GM12878 (cell line): ENCODE results near the gene CSMD2. TPM values are rescaled to one million over a fixed set of nuclear protein-coding genes. Genes with fewer than 3 reads are reported as not detected.

Experiments
- ATAC-seq: fragments of 200-7000 bp; cut with Tn5 transposase; 3 replicates; pipeline ENCODE4 v1.9.1; 2020; ENCODE audit warnings: mild to moderate bottlenecking, moderate library complexity
- BruUV-seq: library from RNA; stranded (reverse); fragments of 400-500 nt; replicated peaks from 2 replicates; lab custom pipeline; 2021; lab: Mats Ljungman, UMichigan
- CTCF ChIA-PET: fragments of 300-600 bp; sonication (Branson Sonifier 250); formaldehyde crosslinking; extraction: SDS; loops from one replicate; lab custom pipeline; 2021; ENCODE audit warnings: inconsistent platforms; lab: Yijun Ruan, JAX
- POLR2A ChIA-PET: fragments of 350-600 bp; formaldehyde crosslinking; extraction: SDS; loops from one replicate; lab custom pipeline; 2021; ENCODE audit warnings: inconsistent platforms; lab: Charles Lee
- RAD21 ChIA-PET: fragments of 300-600 bp; sonication (Branson Sonifier 250); formaldehyde crosslinking; loops from one replicate; lab custom pipeline; 2023; ENCODE audit warnings: antibody characterized with exemption; ENCODE audit not compliant: unreplicated experiment; lab: Charles Lee
- SMC1A ChIA-PET: fragments of 300-600 bp; sonication (Branson Sonifier 250); formaldehyde crosslinking; loops from one replicate; lab custom pipeline; 2023; ENCODE audit not compliant: unreplicated experiment, uncharacterized antibody; lab: Charles Lee
- DNase-seq: peaks from one replicate; pipeline ENCODE4 v3.0.0-alpha.2; 2011; ENCODE audit warnings: low read depth, low spot score
- FAIRE-seq: peaks from 3 replicates; lab custom pipeline; 2011; peaks lifted over from hg19 to GRCh38; lab: Jason Lieb, UNC
- H2AFZ ChIP-seq: 2 replicates; pipeline ENCODE4 v1.6.0; 2011; ENCODE audit warnings: low read depth, low read length, control low read depth; ENCODE audit not compliant: control insufficient read depth
- H3K27ac ChIP-seq: 2 replicates; pipeline ENCODE4 v1.5.1; 2011; ENCODE audit warnings: control low read depth; ENCODE audit not compliant: control insufficient read depth, insufficient read depth
- H3K27me3 ChIP-seq, 2 experiments: replicated peaks in 1 of 2; 2 replicates each; pipeline versions ENCODE4 v1.6.0 to v1.6.1; 2011; ENCODE audit warnings: low read length in 1 of 2; ENCODE audit not compliant: control insufficient read depth in 2 of 2, insufficient read depth in 2 of 2
- H3K36me3 ChIP-seq, 2 experiments: 2 replicates each; pipeline ENCODE4 v1.5.1; 2011; ENCODE audit warnings: low read length in 1 of 2; ENCODE audit not compliant: control insufficient read depth in 2 of 2, insufficient read depth in 2 of 2
- H3K4me1 ChIP-seq: 2 replicates; pipeline ENCODE4 v1.6.1; 2011; ENCODE audit warnings: mild to moderate bottlenecking, low read length, moderate library complexity, mixed read lengths; ENCODE audit not compliant: control insufficient read depth, insufficient read depth
- H3K4me2 ChIP-seq: 2 replicates; pipeline ENCODE4 v1.6.0; 2011; ENCODE audit warnings: control low read depth; ENCODE audit not compliant: control insufficient read depth, insufficient read depth
- H3K4me3 ChIP-seq: fragments of 200-600 bp; sonication (generic); 2 replicates; pipeline ENCODE4 v1.5.1; 2016
- H3K79me2 ChIP-seq: 2 replicates; pipeline ENCODE4 v1.6.0; 2011; ENCODE audit warnings: low read length; ENCODE audit not compliant: control insufficient read depth, insufficient read depth
- H3K9ac ChIP-seq: 2 replicates; pipeline ENCODE4 v1.8.0; 2011; ENCODE audit warnings: low read length, control low read depth, mixed read lengths; ENCODE audit not compliant: control insufficient read depth, insufficient read depth
- H3K9me3 ChIP-seq: replicated peaks from 3 replicates; pipeline ENCODE4 v1.5.1; 2011; ENCODE audit warnings: mild to moderate bottlenecking, low read length; ENCODE audit not compliant: control insufficient read depth, insufficient read depth
- H4K20me1 ChIP-seq: 2 replicates; pipeline ENCODE4 v1.6.0; 2011; ENCODE audit not compliant: control insufficient read depth, insufficient read depth
- GATAD2B ChIP-seq: fragments of 450-650 bp; conservative IDR thresholded peaks from 2 replicates; pipeline ENCODE4 v1.6.1; 2017; ENCODE audit warnings: low read depth, mild to moderate bottlenecking, moderate library complexity
- HCFC1 ChIP-seq: fragments of 150-350 bp; IDR thresholded peaks from 2 replicates; pipeline ENCODE4 v1.6.1; 2014; ENCODE audit warnings: low read length
- PAX5 ChIP-seq: IDR thresholded peaks from 2 replicates; pipeline ENCODE4 v1.6.1; 2011; ENCODE audit warnings: low read depth, low read length, borderline replicate concordance
- ZNF24 ChIP-seq: fragments of 450-650 bp; IDR thresholded peaks from 2 replicates; pipeline ENCODE4 v1.6.1; 2017; ENCODE audit warnings: antibody characterized with exemption, mild to moderate bottlenecking
- WGBS: methylation state at CpG from one replicate; pipeline ENCODE4 v1.1.6; 2016; ENCODE audit warnings: low lambda C conversion rate; ENCODE audit not compliant: insufficient replicate concordance, insufficient coverage; ENCODE audit errors: missing lambda C conversion rate; 5-methylcytosine and 5-hydroxymethylcytosine counted together
- in situ Hi-C: fragments of 300-500 bp; cut with MboI; formaldehyde crosslinking; loops from 9 replicates; pipeline ENCODE4 v1.14.3; 2018; ENCODE audit warnings: mixed read lengths
- intact Hi-C: fragments of 100-400 bp; cut with micrococcal nuclease; formaldehyde crosslinking; loops from one replicate; pipeline ENCODE4 v1.14.2; 2022; ENCODE audit not compliant: unreplicated experiment
- polyA plus RNA-seq, 11 experiments: library from polyadenylated mRNA; depleted of rRNA in 4 of 11; unstranded in 6 of 11; stranded (reverse) in 5 of 11; fragments of >200 nt; fragmentation: Nextera tagmentation in 4 of 11; fragmentation: Illumina TruSeq in 1 of 11; extraction: Ambion mirVana in 4 of 11; extraction: Trizol in 1 of 11; gene quantifications; 1 replicate in 1 of 11; 2 replicates in 10 of 11; pipeline versions ENCODE4 v1.2.1 to v1.2.3, GENCODE V29; 2011 to 2016; ENCODE audit warnings: inconsistent platforms in 2 of 11, missing spikeins in 2 of 11, low read depth in 1 of 11
- total RNA-seq, 4 experiments: library from RNA; depleted of rRNA in 3 of 4; stranded (reverse); fragments of >200 nt in 3 of 4; fragmentation: Illumina TruSeq in 1 of 4; extraction: Trizol in 1 of 4; gene quantifications; 2 replicates each; pipeline versions ENCODE4 v1.2.1 to v1.2.3, GENCODE V29; 2013 to 2021
- TF ChIP-seq, protein P1 (sequence below): IDR thresholded peaks from 2 replicates; pipeline ENCODE4 v1.6.1; 2012; ENCODE audit warnings: low read depth, low read length, improper control_type of control experiment

Gene CSMD2
- total and polyA plus RNA-seq, 10 of the 15 experiments (the other 5 are each of a cell fraction or from before 2014, with no cell fraction given): under 0.01 TPM; not detected in 9

DNA sequence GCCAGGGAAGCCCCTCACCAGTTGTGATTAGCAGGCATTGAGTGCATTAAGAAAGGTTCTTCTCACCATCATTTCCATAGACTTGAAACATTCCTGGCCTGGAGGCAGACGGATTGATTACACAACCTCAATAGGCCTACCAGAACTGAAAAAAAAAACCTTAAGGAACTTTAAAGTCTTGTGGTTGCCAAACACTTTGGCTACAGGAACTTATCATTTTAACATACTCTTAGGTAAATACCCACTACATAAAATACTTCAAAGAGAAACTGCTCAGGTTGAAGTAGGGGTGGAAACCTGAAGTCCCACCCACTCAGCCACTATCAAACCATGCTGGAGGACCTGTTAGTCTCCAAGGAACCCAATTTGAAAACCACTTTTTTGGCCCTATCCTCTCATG, 323.5 kb downstream of the CSMD2 start:
- no peak for ATAC-seq
- no peaks in the 10 kb centered on the region for H4K20me1 ChIP-seq
- FAIRE-seq: no peak
- no peak for DNase-seq
- H3K4me2 ChIP-seq: no peak overlapping the region
- RAD21 ChIA-PET: no interaction called here
- no peaks in the 10 kb centered on the region for H3K27me3 ChIP-seq
- SMC1A ChIA-PET: no interaction called here
- TF ChIP-seq PAX5: no peak
- TF ChIP-seq, all 136 proteins: peak for 0
- Histone ChIP-seq H3K27ac (no peak overlapping the region), H3K79me2 (no peaks in the 10 kb centered on the region), H3K9ac (no peak overlapping the region), H2AFZ (no peak overlapping the region), H3K36me3 (no peaks in the 10 kb centered on the region), H3K4me1 (no peaks in the 10 kb centered on the region), H3K4me3 (no peak overlapping the region), H3K9me3 (no peaks in the 10 kb centered on the region)
- intact Hi-C loops (no loop called here), in situ Hi-C loops (no loop called here)
- ChIA-PET POLR2A (no interaction called here), CTCF (no interaction called here)
- BruUV-seq: no TSS peak
- 16% methylated on average over 1 of the region's 1 CpG for WGBS

DNA sequence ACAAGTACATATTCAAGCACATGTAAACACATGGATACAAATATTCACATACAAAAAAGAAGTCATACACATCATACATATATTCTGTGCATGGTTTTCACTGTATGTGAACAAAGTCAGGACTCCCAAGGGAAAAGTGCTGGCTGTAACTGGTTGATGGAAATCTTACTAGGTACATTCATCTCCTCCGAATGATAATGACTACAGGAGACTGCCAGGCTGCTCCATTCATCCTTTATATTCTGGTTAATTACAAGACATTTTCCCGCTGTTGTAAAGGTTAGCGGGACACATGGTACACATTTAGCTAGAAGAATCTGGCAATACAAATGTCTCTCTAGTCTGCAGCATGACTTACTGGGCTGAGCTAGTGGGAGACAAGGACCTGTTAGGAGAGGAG, 327.4 kb downstream of the CSMD2 start:
- Histone ChIP-seq H3K79me2 (no peaks in the 10 kb centered on the region), H3K27ac (no peak overlapping the region), H3K4me3 (no peak overlapping the region), H2AFZ (no peak overlapping the region), H4K20me1 (no peaks in the 10 kb centered on the region), H3K9ac (no peak overlapping the region), H3K36me3 (no peaks in the 10 kb centered on the region), H3K4me1 (no peaks in the 10 kb centered on the region), H3K9me3 (no peaks in the 10 kb centered on the region), H3K27me3 (no peaks in the 10 kb centered on the region), H3K4me2 (no peak overlapping the region)
- 67% methylated on average over 3 of the region's 3 CpGs for WGBS
- SMC1A ChIA-PET: no interaction called here
- RAD21 ChIA-PET: no interaction called here
- no peak for ATAC-seq
- DNase-seq: no peak
- FAIRE-seq: no peak
- no TSS peak for BruUV-seq
- in situ Hi-C loops (no loop called here), intact Hi-C loops (no loop called here)
- POLR2A ChIA-PET: no interaction called here
- TF ChIP-seq HCFC1: no peak
- TF ChIP-seq ZNF24: no peak
- TF ChIP-seq, protein P1, sequence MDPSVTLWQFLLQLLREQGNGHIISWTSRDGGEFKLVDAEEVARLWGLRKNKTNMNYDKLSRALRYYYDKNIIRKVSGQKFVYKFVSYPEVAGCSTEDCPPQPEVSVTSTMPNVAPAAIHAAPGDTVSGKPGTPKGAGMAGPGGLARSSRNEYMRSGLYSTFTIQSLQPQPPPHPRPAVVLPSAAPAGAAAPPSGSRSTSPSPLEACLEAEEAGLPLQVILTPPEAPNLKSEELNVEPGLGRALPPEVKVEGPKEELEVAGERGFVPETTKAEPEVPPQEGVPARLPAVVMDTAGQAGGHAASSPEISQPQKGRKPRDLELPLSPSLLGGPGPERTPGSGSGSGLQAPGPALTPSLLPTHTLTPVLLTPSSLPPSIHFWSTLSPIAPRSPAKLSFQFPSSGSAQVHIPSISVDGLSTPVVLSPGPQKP: no peak
- TF ChIP-seq GATAD2B: no peak
- CTCF ChIA-PET: no interaction called here
